ENCODE data around the gene SENP2. TPM values are rescaled to one million over a fixed set of nuclear protein-coding genes. Genes with fewer than 3 reads are reported as not detected.
A peak's percentile ranks its signal among the peaks of the same experiment; 100 is the strongest.

The SENP2 gene
- total and polyA plus RNA-seq, 9 of the 15 experiments (the other 6 are each of a cell fraction or from before 2014, with no cell fraction given): 11.8 to 67.1 (median 41.1) TPM

- ATAC-seq (peak; percentile 17; the same call in 2 of the 3 replicates), DNase-seq (ENCODE audit: extremely low read depth in 1 of 4, low spot score in 3 of 4) (no peak), FAIRE-seq (no peak)
- Histone ChIP-seq H3K4me3 (no peak overlapping the region), H3K27ac (ENCODE audit: extremely low read depth, low read depth, low read length) (no peak overlapping the region), H3K36me3 (ENCODE audit: control insufficient read depth, insufficient read depth, low read length) (no peaks in the 10 kb centered on the region), H3K9me1 (ENCODE audit: control insufficient read depth, insufficient read depth, low read length) (no peaks in the 10 kb centered on the region), H4K20me1 (replicated peaks; ENCODE audit: control insufficient read depth, insufficient read depth, low read length) (no peaks in the 10 kb centered on the region), H3K4me1 (replicated peaks in 1 of 2; ENCODE audit: control insufficient read depth in 2 of 2, insufficient read depth in 2 of 2, low read length in 2 of 2) (no peaks in the 10 kb centered on the region), H3K9me3 (replicated peaks; ENCODE audit: control insufficient read depth, insufficient read depth, low read depth, low read length) (no peaks in the 10 kb centered on the region), H3K9ac (ENCODE audit: insufficient read depth in 1 of 2, low read depth in 2 of 2, low read length in 2 of 2) (no peak overlapping the region), H3K4me2 (ENCODE audit: insufficient read depth, low read length) (no peak overlapping the region), H2AFZ (ENCODE audit: low read depth, low read length) (no peak overlapping the region), H3K27me3 (ENCODE audit: control insufficient read depth in 2 of 2, insufficient read depth in 2 of 2, low read length in 2 of 2) (no peaks in the 10 kb centered on the region), H3K79me2 (ENCODE audit: control insufficient read depth, insufficient read depth, low read length) (no peaks in the 10 kb centered on the region)
- TSS peak; percentile 33 for BruUV-seq (replicated peaks)
- ChIA-PET POLR2A (interaction anchor here (0.6 to 0.9 kb wide), 3 partner anchors 8 to 535 kb away, joined by 3 to 4 read pairs (median 3); no protein-coding TSS in a partner anchor), CTCF (ENCODE audit: low intra/inter-chr PET ratio) (no interaction called here)
- TF ChIP-seq SUPT5H (IDR thresholded peaks at IDR 0.05) (peak; percentile 51; the same call in 1 of the 2 replicates), KDM2B (CRISPR knock-in tag; IDR thresholded peaks at IDR 0.05) (no peak), NFXL1 (CRISPR knock-in tag; IDR thresholded peaks at IDR 0.05) (no peak), ZSCAN32 (CRISPR knock-in tag; IDR thresholded peaks at IDR 0.05) (no peak), DIDO1 (tag; IDR thresholded peaks at IDR 0.05; ENCODE audit: low read depth) (no peak), ESRRB (CRISPR knock-in tag; IDR thresholded peaks at IDR 0.05; ENCODE audit: borderline replicate concordance) (no peak), CHAMP1 (IDR thresholded peaks at IDR 0.05) (no peak), POLR2A (conservative IDR thresholded peaks at IDR 0.05) (peak; percentile 58; the same call in 1 of the 2 replicates), U2AF1 (optimal IDR thresholded peaks at IDR 0.05; ENCODE audit: low read depth, low read length) (no peak), CC2D1A (IDR thresholded peaks at IDR 0.05) (no peak), ZNF639 (CRISPR knock-in tag; conservative IDR thresholded peaks at IDR 0.05 in 1 of 2, IDR thresholded peaks at IDR 0.05 in 1 of 2) (no peak), ASH1L (IDR thresholded peaks at IDR 0.05; ENCODE audit: borderline replicate concordance, low read depth, partially characterized antibody) (no peak), SRSF7 (optimal IDR thresholded peaks at IDR 0.05; ENCODE audit: low read depth, low read length) (no peak), VEZF1 (CRISPR knock-in tag; IDR thresholded peaks at IDR 0.05) (no peak), NR1H2 (CRISPR knock-in tag; IDR thresholded peaks at IDR 0.05) (no peak)
- intact Hi-C loops (cut with micrococcal nuclease) (no loop called here), in situ Hi-C loops (cut with MboI) (no loop called here)
- 80% methylated on average over 2 of the region's 3 CpGs for WGBS (ENCODE audit: insufficient coverage, low coverage, missing lambda C conversion rate)
Measured at GRCh38 chr3:185637388-185637787, 51.3 kb downstream of the SENP2 start.
